Neutrophil (primary cell): ENCODE data around the gene ASNS.

ENCODE experiments used
- H3K27ac ChIP-seq: fragments of 200-600 bp; sonication (generic); 2 replicates; pipeline ENCODE4 v1.5.1; 2016; ENCODE audit warnings: mild to moderate bottlenecking, moderate library complexity
- H3K27me3 ChIP-seq: fragments of 200-600 bp; sonication (generic); 2 replicates; pipeline ENCODE4 v1.6.0; 2016; ENCODE audit warnings: mild to moderate bottlenecking
- H3K36me3 ChIP-seq: fragments of 200-600 bp; sonication (generic); 2 replicates; pipeline ENCODE4 v1.5.1; 2017
- H3K4me1 ChIP-seq, 2 experiments: fragments of 200-600 bp in 1 of 2; sonication (generic) in 1 of 2; 1 replicate in 1 of 2; 2 replicates in 1 of 2; pipeline versions ENCODE4 v1.5.1 to v1.6.1; 2013 to 2016; ENCODE audit warnings: low read depth in 1 of 2, low read length in 1 of 2, mild to moderate bottlenecking in 1 of 2, moderate library complexity in 1 of 2; ENCODE audit not compliant: control insufficient read depth in 1 of 2, insufficient read depth in 1 of 2
- H3K4me3 ChIP-seq, 2 experiments: fragments of 200-600 bp in 1 of 2; sonication (generic) in 1 of 2; 1 replicate in 1 of 2; 2 replicates in 1 of 2; pipeline ENCODE4 v1.5.1; 2013 to 2016; ENCODE audit warnings: low read depth in 1 of 2, low read length in 1 of 2, mild to moderate bottlenecking in 1 of 2, moderate library complexity in 1 of 2
- H3K9me3 ChIP-seq: fragments of 200-600 bp; sonication (generic); 2 replicates; pipeline ENCODE4 v1.5.1; 2016
- TF ChIP-seq, protein P1 (sequence below): fragments of 200-600 bp; sonication (generic); IDR thresholded peaks from 2 replicates; pipeline ENCODE4 v1.5.1; 2016; ENCODE audit warnings: antibody characterized with exemption

ASNS gene

DNA sequence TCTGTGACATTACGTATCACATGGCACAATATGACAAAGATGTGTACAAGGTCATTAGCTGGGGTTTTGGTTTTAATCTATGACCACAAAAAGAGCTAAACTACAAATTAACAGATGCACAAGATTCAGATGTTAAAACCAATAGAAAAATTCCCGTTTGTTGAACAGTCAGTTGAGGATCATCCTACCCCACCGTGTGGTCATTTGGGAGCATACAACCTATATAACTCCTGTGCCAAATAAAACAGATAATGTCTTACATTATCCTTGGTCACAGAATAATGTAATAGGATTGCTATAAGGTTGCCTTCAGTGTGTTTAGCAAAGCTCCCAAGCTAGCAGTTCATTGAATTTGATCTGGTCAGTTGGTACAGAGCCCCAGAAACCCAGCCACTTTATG, 28.2 kb downstream of the ASNS start:
- H3K4me1 ChIP-seq: no peaks in the 10 kb centered on the region
- no peaks in the 10 kb centered on the region for H3K9me3 ChIP-seq
- peaks cover 18% of the 10 kb centered on the region for H3K27me3 ChIP-seq
- TF ChIP-seq, protein P1, sequence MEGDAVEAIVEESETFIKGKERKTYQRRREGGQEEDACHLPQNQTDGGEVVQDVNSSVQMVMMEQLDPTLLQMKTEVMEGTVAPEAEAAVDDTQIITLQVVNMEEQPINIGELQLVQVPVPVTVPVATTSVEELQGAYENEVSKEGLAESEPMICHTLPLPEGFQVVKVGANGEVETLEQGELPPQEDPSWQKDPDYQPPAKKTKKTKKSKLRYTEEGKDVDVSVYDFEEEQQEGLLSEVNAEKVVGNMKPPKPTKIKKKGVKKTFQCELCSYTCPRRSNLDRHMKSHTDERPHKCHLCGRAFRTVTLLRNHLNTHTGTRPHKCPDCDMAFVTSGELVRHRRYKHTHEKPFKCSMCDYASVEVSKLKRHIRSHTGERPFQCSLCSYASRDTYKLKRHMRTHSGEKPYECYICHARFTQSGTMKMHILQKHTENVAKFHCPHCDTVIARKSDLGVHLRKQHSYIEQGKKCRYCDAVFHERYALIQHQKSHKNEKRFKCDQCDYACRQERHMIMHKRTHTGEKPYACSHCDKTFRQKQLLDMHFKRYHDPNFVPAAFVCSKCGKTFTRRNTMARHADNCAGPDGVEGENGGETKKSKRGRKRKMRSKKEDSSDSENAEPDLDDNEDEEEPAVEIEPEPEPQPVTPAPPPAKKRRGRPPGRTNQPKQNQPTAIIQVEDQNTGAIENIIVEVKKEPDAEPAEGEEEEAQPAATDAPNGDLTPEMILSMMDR: no peak
- H3K4me3 ChIP-seq: no peak overlapping the region
- no peaks in the 10 kb centered on the region for H3K36me3 ChIP-seq
- no peak overlapping the region for H3K27ac ChIP-seq

DNA sequence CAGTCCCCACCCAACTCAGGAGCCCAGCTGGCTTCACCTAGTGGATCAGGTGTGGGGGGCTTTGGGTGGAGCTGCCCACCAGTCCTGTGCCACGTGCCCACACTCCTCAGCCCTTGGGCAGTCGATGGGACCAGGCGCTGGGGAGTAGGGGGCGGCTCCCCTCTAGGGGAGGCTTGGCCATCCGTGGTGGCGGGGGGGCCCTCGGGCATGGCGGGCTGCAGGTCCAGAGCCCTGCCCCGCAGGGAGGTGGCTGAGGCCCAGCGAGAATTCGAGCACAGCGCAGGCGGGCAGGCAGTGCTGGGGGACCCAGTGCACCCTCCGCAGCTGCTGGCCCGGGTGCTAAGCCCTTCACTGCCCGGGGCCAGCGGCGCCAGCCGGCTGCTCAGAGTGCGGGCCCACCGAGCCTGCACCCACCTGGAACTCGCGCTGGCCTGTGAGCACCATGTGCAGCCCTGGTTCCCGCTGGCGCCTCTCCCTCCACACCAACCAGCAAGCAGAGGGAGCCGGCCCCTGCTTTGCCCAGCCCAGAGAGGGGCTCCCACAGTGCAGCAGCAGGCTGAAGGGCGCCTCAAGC, 29.3 kb downstream of the ASNS start:
- Histone ChIP-seq H3K36me3 (no peaks in the 10 kb centered on the region), H3K4me3 (no peak overlapping the region), H3K9me3 (no peaks in the 10 kb centered on the region), H3K27me3 (peaks cover 21% of the 10 kb centered on the region), H3K27ac (no peak overlapping the region), H3K4me1 (no peaks in the 10 kb centered on the region)
- TF ChIP-seq, protein P1: no peak

DNA sequence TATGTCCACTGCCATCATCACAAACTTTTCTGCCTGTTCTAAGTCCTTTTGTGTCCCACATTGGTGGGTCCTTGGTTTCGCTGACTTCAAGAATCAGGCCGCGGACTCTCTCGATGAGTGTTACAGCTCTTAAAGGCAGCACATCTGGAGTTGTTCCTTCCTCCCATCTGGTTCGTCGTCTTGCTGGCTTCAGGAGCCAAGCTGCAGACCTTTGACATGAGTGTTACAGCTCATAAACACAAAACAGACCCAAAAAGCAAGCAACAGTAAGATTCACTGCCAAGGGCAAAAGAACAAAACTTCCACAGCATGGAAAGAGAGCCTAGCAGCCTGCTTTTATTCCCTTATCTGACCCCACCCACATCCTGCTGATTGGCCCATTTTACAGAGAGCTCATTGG, 30.2 kb downstream of the ASNS start:
- Histone ChIP-seq H3K27me3 (peaks cover 25% of the 10 kb centered on the region), H3K4me1 (no peaks in the 10 kb centered on the region), H3K9me3 (no peaks in the 10 kb centered on the region), H3K4me3 (no peak overlapping the region), H3K27ac (no peak overlapping the region), H3K36me3 (no peaks in the 10 kb centered on the region)
- TF ChIP-seq, protein P1: no peak

DNA sequence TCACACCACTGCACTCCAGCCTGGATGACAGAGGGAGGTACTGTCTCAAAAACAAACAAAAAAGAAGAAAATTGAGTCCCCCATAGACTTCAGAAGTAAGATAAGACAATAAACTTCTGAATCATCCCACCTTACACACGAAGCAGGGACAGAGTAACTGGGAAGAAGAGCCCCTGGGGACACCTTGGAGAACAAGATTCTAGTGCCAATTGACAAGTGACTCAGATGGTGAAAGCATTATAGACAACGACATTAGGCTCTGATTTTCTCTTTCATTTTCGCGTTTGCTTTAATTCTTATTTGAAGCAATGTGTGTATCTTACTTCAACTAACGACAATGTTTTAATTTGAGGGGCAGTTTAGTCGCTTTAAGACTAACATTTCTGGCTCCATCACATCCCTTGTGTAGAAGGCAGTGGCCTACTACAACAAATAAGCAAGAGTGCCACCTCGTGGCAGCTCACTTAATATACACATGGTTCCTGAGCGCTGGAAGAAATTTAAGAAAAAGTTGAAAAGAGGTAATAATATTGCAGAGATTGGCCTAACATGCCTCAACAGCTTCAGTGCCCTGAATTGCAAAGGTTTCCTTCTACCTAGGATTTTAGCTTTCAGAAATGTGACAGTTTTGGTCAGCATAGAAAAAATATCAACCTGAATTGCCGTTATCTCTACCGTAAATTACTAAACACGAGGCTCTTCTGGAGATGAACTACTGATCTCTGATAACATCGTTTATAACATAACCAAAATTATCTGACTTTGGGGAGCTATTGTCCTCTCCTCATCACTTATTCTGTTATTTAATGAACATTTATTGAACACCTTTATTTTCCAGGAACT, 36.7 kb downstream of the ASNS start:
- TF ChIP-seq, protein P1: no peak
- no peaks in the 10 kb centered on the region for H3K36me3 ChIP-seq

DNA sequence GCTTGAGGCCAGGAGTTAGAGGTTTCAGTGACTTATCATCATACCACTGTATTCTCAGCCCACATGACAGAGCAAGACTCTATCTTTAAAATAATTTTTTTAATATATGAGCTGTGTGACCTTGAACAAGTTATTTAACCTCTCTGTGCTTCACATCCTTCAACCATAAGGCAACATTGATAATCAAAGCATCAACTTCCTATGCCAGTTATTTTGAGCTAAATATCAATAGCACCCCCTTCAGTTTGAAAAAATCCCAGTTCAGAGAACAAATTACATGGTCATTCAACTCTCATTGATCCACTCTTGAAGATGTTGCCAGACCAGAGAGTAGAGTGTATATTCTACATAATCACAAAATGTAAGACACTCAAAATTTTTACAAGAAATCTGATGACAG, 53.0 kb downstream of the ASNS start:
- no peaks in the 10 kb centered on the region for H3K9me3 ChIP-seq
- H3K27me3 ChIP-seq: no peaks in the 10 kb centered on the region
- no peak overlapping the region for H3K27ac ChIP-seq
- TF ChIP-seq, protein P1: no peak
- H3K4me3 ChIP-seq: no peak overlapping the region
- no peaks in the 10 kb centered on the region for H3K4me1 ChIP-seq
- H3K36me3 ChIP-seq: no peaks in the 10 kb centered on the region

More for the DNA sequence above, 36.7 kb downstream of the ASNS start:
- no peak overlapping the region for H3K27ac ChIP-seq
- H3K9me3 ChIP-seq: no peaks in the 10 kb centered on the region
- H3K27me3 ChIP-seq: peaks cover 50% of the 10 kb centered on the region
- no peaks in the 10 kb centered on the region for H3K4me1 ChIP-seq
- no peak overlapping the region for H3K4me3 ChIP-seq
